ENCODE results near the gene GATAD2A. TPM values are rescaled to one million over a fixed set of nuclear protein-coding genes. Genes with fewer than 3 reads are reported as not detected.

The GATAD2A gene
- total and polyA plus RNA-seq, 9 of the 15 experiments (the other 6 are each of a cell fraction or from before 2014, with no cell fraction given): 2.4 to 226 (median 44.2) TPM

DNA sequence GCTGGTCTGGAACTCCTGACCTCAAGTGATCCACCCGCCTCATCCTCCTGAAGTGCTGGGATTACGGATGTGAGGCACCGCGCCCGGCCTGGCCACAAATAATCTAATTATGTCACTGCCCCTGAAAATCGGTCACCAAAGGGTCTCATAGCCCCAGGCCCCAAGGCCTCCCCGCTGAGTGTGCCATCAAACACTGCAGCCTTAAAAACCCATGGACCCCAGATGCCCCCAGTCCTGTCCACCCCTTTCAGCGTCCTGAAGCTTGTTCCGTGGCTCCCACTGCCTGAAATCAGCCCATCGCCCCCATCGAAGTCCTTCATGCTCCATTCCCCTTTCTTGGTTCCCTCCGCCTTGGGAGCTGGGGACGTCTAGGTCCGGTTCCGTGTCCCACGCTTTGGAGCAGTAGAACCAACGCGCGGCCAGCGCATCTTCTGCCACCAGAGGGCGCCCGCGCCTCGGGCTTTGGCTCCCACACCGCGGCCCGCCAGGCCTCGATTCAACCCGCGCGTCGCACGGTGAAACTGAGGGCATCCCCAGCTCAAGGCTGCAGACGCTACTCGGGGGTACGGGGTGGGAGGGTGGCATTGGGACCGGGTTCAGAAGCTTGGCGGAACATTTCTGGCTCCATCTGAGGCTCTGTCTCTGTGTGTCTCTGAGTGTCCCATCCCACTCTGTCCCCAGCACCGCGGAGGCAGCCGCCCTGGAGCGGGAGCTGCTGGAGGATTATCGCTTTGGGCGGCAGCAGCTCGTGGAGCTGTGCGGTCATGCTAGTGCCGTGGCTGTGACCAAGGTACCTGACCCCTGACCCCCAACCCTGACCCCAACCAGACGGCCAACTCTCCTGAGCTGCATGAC, 126.7 kb downstream of the GATAD2A start (continued):
- TF ChIP-seq, protein P1, sequence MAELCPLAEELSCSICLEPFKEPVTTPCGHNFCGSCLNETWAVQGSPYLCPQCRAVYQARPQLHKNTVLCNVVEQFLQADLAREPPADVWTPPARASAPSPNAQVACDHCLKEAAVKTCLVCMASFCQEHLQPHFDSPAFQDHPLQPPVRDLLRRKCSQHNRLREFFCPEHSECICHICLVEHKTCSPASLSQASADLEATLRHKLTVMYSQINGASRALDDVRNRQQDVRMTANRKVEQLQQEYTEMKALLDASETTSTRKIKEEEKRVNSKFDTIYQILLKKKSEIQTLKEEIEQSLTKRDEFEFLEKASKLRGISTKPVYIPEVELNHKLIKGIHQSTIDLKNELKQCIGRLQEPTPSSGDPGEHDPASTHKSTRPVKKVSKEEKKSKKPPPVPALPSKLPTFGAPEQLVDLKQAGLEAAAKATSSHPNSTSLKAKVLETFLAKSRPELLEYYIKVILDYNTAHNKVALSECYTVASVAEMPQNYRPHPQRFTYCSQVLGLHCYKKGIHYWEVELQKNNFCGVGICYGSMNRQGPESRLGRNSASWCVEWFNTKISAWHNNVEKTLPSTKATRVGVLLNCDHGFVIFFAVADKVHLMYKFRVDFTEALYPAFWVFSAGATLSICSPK (IDR thresholded peaks at IDR 0.05; ENCODE audit: borderline replicate concordance): no peak
- TF ChIP-seq SETDB1 (IDR thresholded peaks at IDR 0.05; ENCODE audit: low read length) (no peak), TCF7L2 (IDR thresholded peaks at IDR 0.05; ENCODE audit: low read depth, low read length) (no peak), RFX5 (IDR thresholded peaks at IDR 0.05; ENCODE audit: low read depth, low read length) (no peak), HDGF (IDR thresholded peaks at IDR 0.05) (no peak), ARNT (IDR thresholded peaks at IDR 0.05) (no peak), HIVEP1 (CRISPR knock-in tag; IDR thresholded peaks at IDR 0.05) (no peak), ZNF57 (CRISPR knock-in tag; IDR thresholded peaks at IDR 0.05) (no peak), RBM22 (IDR thresholded peaks at IDR 0.05; ENCODE audit: low read depth, low read length, poor library complexity, severe bottlenecking) (peak; percentile 89), ZNF41 (CRISPR knock-in tag; conservative IDR thresholded peaks at IDR 0.05) (no peak), POLR2A (conservative IDR thresholded peaks at IDR 0.05) (0 out of 2 replicates have a peak, but pooled peaks have one; percentile 33), ZC3H4 (CRISPR knock-in tag; IDR thresholded peaks at IDR 0.05; ENCODE audit: borderline replicate concordance) (0 out of 2 replicates have a peak, but pooled peaks have one; percentile 52), MCM5 (IDR thresholded peaks at IDR 0.05; ENCODE audit: low read depth) (no peak), FOXP1 (CRISPR knock-in tag; IDR thresholded peaks at IDR 0.05) (no peak), TOE1 (IDR thresholded peaks at IDR 0.05; ENCODE audit: borderline replicate concordance) (0 out of 2 replicates have a peak, but pooled peaks have one; percentile 11), TOE1 (CRISPR knock-in tag; IDR thresholded peaks at IDR 0.05; ENCODE audit: borderline replicate concordance, low read depth) (no peak), TSC22D4 (tag; IDR thresholded peaks at IDR 0.05) (no peak), TBP (optimal IDR thresholded peaks at IDR 0.05; ENCODE audit: low read depth, low read length) (no peak), PYGO2 (tag; IDR thresholded peaks at IDR 0.05) (no peak), TAF1 (IDR thresholded peaks at IDR 0.05; ENCODE audit: control insufficient read depth, extremely low read depth, insufficient read depth, low read length, severe bottlenecking) (no peak)
- TF ChIP-seq, protein P2, sequence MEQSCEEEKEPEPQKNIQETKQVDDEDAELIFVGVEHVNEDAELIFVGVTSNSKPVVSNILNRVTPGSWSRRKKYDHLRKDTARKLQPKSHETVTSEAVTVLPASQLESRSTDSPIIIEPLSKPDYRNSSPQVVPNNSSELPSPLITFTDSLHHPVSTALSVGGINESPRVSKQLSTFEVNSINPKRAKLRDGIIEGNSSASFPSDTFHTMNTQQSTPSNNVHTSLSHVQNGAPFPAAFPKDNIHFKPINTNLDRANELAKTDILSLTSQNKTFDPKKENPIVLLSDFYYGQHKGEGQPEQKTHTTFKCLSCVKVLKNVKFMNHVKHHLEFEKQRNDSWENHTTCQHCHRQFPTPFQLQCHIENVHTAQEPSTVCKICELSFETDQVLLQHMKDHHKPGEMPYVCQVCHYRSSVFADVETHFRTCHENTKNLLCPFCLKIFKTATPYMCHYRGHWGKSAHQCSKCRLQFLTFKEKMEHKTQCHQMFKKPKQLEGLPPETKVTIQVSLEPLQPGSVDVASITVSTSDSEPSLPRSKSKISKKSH (CRISPR knock-in tag; IDR thresholded peaks at IDR 0.05): no peak
- TF ChIP-seq, protein P3, sequence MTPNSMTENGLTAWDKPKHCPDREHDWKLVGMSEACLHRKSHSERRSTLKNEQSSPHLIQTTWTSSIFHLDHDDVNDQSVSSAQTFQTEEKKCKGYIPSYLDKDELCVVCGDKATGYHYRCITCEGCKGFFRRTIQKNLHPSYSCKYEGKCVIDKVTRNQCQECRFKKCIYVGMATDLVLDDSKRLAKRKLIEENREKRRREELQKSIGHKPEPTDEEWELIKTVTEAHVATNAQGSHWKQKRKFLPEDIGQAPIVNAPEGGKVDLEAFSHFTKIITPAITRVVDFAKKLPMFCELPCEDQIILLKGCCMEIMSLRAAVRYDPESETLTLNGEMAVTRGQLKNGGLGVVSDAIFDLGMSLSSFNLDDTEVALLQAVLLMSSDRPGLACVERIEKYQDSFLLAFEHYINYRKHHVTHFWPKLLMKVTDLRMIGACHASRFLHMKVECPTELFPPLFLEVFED (CRISPR knock-in tag; conservative IDR thresholded peaks at IDR 0.05): no peak
- TF ChIP-seq, protein P4, sequence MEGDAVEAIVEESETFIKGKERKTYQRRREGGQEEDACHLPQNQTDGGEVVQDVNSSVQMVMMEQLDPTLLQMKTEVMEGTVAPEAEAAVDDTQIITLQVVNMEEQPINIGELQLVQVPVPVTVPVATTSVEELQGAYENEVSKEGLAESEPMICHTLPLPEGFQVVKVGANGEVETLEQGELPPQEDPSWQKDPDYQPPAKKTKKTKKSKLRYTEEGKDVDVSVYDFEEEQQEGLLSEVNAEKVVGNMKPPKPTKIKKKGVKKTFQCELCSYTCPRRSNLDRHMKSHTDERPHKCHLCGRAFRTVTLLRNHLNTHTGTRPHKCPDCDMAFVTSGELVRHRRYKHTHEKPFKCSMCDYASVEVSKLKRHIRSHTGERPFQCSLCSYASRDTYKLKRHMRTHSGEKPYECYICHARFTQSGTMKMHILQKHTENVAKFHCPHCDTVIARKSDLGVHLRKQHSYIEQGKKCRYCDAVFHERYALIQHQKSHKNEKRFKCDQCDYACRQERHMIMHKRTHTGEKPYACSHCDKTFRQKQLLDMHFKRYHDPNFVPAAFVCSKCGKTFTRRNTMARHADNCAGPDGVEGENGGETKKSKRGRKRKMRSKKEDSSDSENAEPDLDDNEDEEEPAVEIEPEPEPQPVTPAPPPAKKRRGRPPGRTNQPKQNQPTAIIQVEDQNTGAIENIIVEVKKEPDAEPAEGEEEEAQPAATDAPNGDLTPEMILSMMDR (IDR thresholded peaks at IDR 0.05 in 2 of 3, conservative IDR thresholded peaks at IDR 0.05 in 1 of 3; ENCODE audit: insufficient read depth in 2 of 3, low read depth in 1 of 3, low read length in 3 of 3): peak; percentile 89 to 94 (median 90)
